Fibroblast of lung (primary cell): ENCODE results near the gene DRC7.

Experiments
- CTCF ChIP-seq, 2 donors: IDR thresholded peaks in 1 of 2; conservative IDR thresholded peaks in 1 of 2; 1 replicate in 1 of 2; 2 replicates in 1 of 2; pipeline ENCODE4 v1.5.1; 2011 to 2012; ENCODE audit warnings: low read length in 2 of 2, control low read depth in 1 of 2, inconsistent platforms in 1 of 2, low read depth in 1 of 2, mild to moderate bottlenecking in 1 of 2
- EZH2 ChIP-seq: IDR thresholded peaks from 2 replicates; pipeline ENCODE4 v1.5.1; 2012; ENCODE audit warnings: low read length, control low read depth, mild to moderate bottlenecking; ENCODE audit errors: missing control alignments

GRCh38 chr16:57661510-57661909 lies 33.1 kb upstream of the DRC7 start:
- TF ChIP-seq EZH2 (no peak), CTCF (conservative IDR thresholded peaks at IDR 0.05 in 1 of 2, IDR thresholded peaks at IDR 0.05 in 1 of 2; ENCODE audit: low read depth in 1 of 2, low read length in 2 of 2) (no peak)
